ENCODE data around the gene SPON2. TPM values are rescaled to one million over a fixed set of nuclear protein-coding genes. Genes with fewer than 3 reads are reported as not detected.

Gene SPON2
- total RNA-seq, 3 donors from 2014 or later (not counting 1 experiment from before 2014, with no cell fraction given), result 1,124 to 1,574 (median 1,339) TPM

GRCh38 chr4:1214101-1215095, 42.0 kb upstream of the SPON2 start:
- DNase-seq (no peak), ATAC-seq (no peak)
- Histone ChIP-seq H3K9me3 (ENCODE audit: control insufficient read depth, insufficient read depth, low read length) (no peaks in the 10 kb centered on the region), H3K27ac (ENCODE audit: low read length) (no peak overlapping the region), H3K27me3 (ENCODE audit: control insufficient read depth, insufficient read depth, low read length) (no peaks in the 10 kb centered on the region), H3K36me3 (ENCODE audit: control insufficient read depth, insufficient read depth, low read length) (peaks cover 65% of the 10 kb centered on the region), H3K4me3 (ENCODE audit: low read length) (no peak overlapping the region), H3K4me1 (ENCODE audit: control insufficient read depth, insufficient read depth, low read length) (peaks cover 49% of the 10 kb centered on the region)
- Mint-ChIP-seq H3K27me3 (ENCODE audit: low read depth in 2 of 2) (no peaks in the 10 kb centered on the region), H3K36me3 (peaks cover 10% of the 10 kb centered on the region), H3K9me3 (no peaks in the 10 kb centered on the region), H3K4me3 (no peak overlapping the region), H3K27ac (no peak overlapping the region), H3K4me1 (peaks cover 31 to 32% of the 10 kb centered on the region in 2 donors)
- WGBS (ENCODE audit: insufficient coverage), result 96% methylated on average over 48 of the region's 48 CpGs
- intact Hi-C loops (cut with micrococcal nuclease), result loop anchor here (5.0 kb wide), 1 partner anchor 47 kb away; no protein-coding TSS in a partner anchor
- no peak for TF ChIP-seq CTCF (IDR thresholded peaks at IDR 0.05)

- ATAC-seq (no peak), DNase-seq (no peak)
- H3K27me3 Mint-ChIP-seq (ENCODE audit: low read depth in 2 of 2), result no peaks in the 10 kb centered on the region
- Histone ChIP-seq H3K36me3 (ENCODE audit: control insufficient read depth, insufficient read depth, low read length) (peaks cover 69% of the 10 kb centered on the region), H3K9me3 (ENCODE audit: control insufficient read depth, insufficient read depth, low read length) (no peaks in the 10 kb centered on the region), H3K27ac (ENCODE audit: low read length) (no peak overlapping the region), H3K27me3 (ENCODE audit: control insufficient read depth, insufficient read depth, low read length) (no peaks in the 10 kb centered on the region), H3K4me1 (ENCODE audit: control insufficient read depth, insufficient read depth, low read length) (peaks cover 48% of the 10 kb centered on the region), H3K4me3 (ENCODE audit: low read length) (no peak overlapping the region)
- no peak for TF ChIP-seq CTCF (IDR thresholded peaks at IDR 0.05)
- no peaks in the 10 kb centered on the region for H3K9me3 Mint-ChIP-seq
- H3K4me1 Mint-ChIP-seq, result peaks cover 28% of the 10 kb centered on the region in 2 donors
- peaks cover under 1% of the 10 kb centered on the region for H3K36me3 Mint-ChIP-seq
- no peak overlapping the region for H3K27ac Mint-ChIP-seq
- intact Hi-C loops (cut with micrococcal nuclease), result no loop called here
- H3K4me3 Mint-ChIP-seq, result no peak overlapping the region
- WGBS (ENCODE audit: insufficient coverage), result 98% methylated on average over 20 of the region's 20 CpGs
Observed at GRCh38 chr4:1213336-1213995, 41.1 kb upstream of the SPON2 start.

DNA sequence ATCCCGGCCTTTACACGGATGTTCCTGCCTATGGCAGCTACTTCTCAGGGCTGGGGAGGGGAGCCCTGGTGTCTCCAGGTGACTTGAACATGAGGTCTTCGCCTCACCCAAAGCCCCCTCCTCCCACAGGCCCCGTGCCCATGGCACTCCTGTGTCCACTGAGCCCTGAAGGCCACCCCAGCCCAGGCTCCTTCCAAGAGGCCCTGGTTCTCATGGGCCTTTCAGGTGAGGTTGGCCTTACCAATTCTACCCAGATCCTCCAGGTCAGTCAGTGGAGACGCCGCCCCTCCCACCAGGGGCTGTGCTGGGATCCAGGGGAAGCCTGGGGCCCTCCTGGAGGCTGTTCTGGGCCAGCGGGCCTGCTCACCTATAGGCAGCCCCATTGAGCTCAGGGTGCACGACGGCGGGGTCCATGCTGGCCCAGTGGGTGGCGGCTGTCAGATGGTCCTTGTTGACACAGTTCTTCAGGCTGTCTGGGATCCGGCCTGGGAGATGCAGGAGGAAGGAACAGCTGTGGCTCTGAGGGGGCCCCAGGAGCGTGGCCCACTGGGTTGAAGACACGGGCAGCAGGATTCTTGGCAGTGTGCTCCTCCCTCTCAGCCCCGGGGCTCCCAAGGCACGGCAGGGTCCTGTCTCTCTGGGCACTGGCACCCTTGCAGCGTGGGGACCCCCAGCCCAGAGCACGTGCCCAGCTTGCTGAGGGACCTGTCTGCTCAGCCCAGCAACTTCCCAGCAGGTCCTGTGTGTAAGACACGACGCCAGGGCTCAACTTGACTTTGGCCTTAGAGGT, 40.4 kb upstream of the SPON2 start:
- Mint-ChIP-seq H3K27ac (no peak overlapping the region), H3K9me3 (no peaks in the 10 kb centered on the region), H3K36me3 (no peaks in the 10 kb centered on the region), H3K4me3 (no peak overlapping the region), H3K27me3 (ENCODE audit: low read depth in 2 of 2) (no peaks in the 10 kb centered on the region), H3K4me1 (peaks cover 21 to 22% of the 10 kb centered on the region in 2 donors)
- 95% methylated on average over 20 of the region's 20 CpGs for WGBS (ENCODE audit: insufficient coverage)
- no peak overlapping the region for H3K27ac ChIP-seq (ENCODE audit: low read length)
- TF ChIP-seq CTCF (IDR thresholded peaks at IDR 0.05), result no peak
- no peak for ATAC-seq
- H3K4me3 ChIP-seq (ENCODE audit: low read length), result no peak overlapping the region
- no peaks in the 10 kb centered on the region for H3K9me3 ChIP-seq (ENCODE audit: control insufficient read depth, insufficient read depth, low read length)
- H3K36me3 ChIP-seq (ENCODE audit: control insufficient read depth, insufficient read depth, low read length), result peaks cover 69% of the 10 kb centered on the region
- intact Hi-C loops (cut with micrococcal nuclease), result no loop called here
- H3K4me1 ChIP-seq (ENCODE audit: control insufficient read depth, insufficient read depth, low read length), result peaks cover 45% of the 10 kb centered on the region
- no peaks in the 10 kb centered on the region for H3K27me3 ChIP-seq (ENCODE audit: control insufficient read depth, insufficient read depth, low read length)
- no peak for DNase-seq

Data from natural killer cell (primary cell).